CD4-positive, alpha-beta T cell (primary cell): ENCODE data around the gene ZNF169. TPM values are rescaled to one million over a fixed set of nuclear protein-coding genes. Genes with fewer than 3 reads are reported as not detected.

Experiments
- ATAC-seq: fragments of 200-7000 bp; cut with Tn5 transposase; one replicate; pipeline ENCODE4 v1.10.0; 2022; ENCODE audit warnings: mild to moderate bottlenecking; ENCODE audit not compliant: poor library complexity
- CTCF ChIA-PET: fragments of 350-600 bp; sonication (Branson Sonifier 250); formaldehyde crosslinking; loops from one replicate; lab custom pipeline; 2021; ENCODE audit warnings: antibody characterized with exemption, inconsistent platforms; lab: Charles Lee
- POLR2A ChIA-PET: fragments of 350-600 bp; sonication (Branson Sonifier 250); formaldehyde crosslinking; loops from one replicate; lab custom pipeline; 2021; ENCODE audit warnings: antibody characterized with exemption, inconsistent platforms; lab: Charles Lee
- DNase-seq, 14 experiments: peaks; one replicate each; pipeline ENCODE4 v3.0.0-alpha.2; 2013 to 2020; ENCODE audit warnings: mixed read lengths in 2 of 14
- H3K27ac ChIP-seq, 2 donors: one replicate each; pipeline versions ENCODE4 v1.5.1 to v1.7.0; 2013; ENCODE audit warnings: low read length in 2 of 2, low read depth in 1 of 2, mild to moderate bottlenecking in 1 of 2
- H3K27me3 ChIP-seq, 2 experiments: 1 replicate in 1 of 2; 2 replicates in 1 of 2; pipeline versions ENCODE4 v1.6.1 to v1.7.0; 2013; ENCODE audit warnings: low read length in 2 of 2, control low read depth in 1 of 2, mild to moderate bottlenecking in 1 of 2, moderate library complexity in 1 of 2; ENCODE audit not compliant: insufficient read depth in 2 of 2, control insufficient read depth in 1 of 2
- H3K36me3 ChIP-seq: one replicate; pipeline ENCODE4 v1.6.1; 2013; ENCODE audit warnings: low read length, control low read depth; ENCODE audit not compliant: insufficient read depth
- H3K4me1 ChIP-seq: one replicate; pipeline ENCODE4 v1.6.1; 2013; ENCODE audit warnings: low read length, control low read depth; ENCODE audit not compliant: insufficient read depth
- H3K4me3 ChIP-seq: one replicate; pipeline ENCODE4 v1.5.1; 2013; ENCODE audit warnings: mild to moderate bottlenecking, low read length, moderate library complexity
- H3K9me3 ChIP-seq, 2 experiments: 1 replicate in 1 of 2; 2 replicates in 1 of 2; pipeline versions ENCODE4 v1.6.1 to v1.7.0; 2013; ENCODE audit warnings: low read length in 2 of 2, mild to moderate bottlenecking in 2 of 2, control low read depth in 1 of 2, moderate library complexity in 1 of 2; ENCODE audit not compliant: control insufficient read depth in 1 of 2, insufficient read depth in 1 of 2
- H3K27ac Mint-ChIP-seq: one replicate; pipeline ENCODE4 v1.8.0; 2020; ENCODE audit warnings: mixed read lengths
- H3K27me3 Mint-ChIP-seq: one replicate; pipeline ENCODE4 v1.8.0; 2021; ENCODE audit warnings: mixed read lengths
- H3K36me3 Mint-ChIP-seq: one replicate; pipeline ENCODE4 v1.8.0; 2021; ENCODE audit warnings: low read depth, mixed read lengths
- H3K4me1 Mint-ChIP-seq: one replicate; pipeline ENCODE4 v1.8.0; 2021; ENCODE audit warnings: low read depth, mixed read lengths
- H3K4me3 Mint-ChIP-seq: one replicate; pipeline ENCODE4 v1.8.0; 2020; ENCODE audit warnings: mild to moderate bottlenecking, mixed read lengths
- H3K9me3 Mint-ChIP-seq: one replicate; pipeline ENCODE4 v1.8.0; 2020; ENCODE audit warnings: mixed read lengths
- CTCF ChIP-seq: fragments of 200-600 bp; IDR thresholded peaks from one replicate; pipeline ENCODE4 v1.8.0; 2022; ENCODE audit warnings: antibody characterized with exemption, mild to moderate bottlenecking
- intact Hi-C, 2 experiments: fragments of 100-400 bp; cut with DNase I in 1 of 2; cut with micrococcal nuclease in 1 of 2; formaldehyde crosslinking; loops; one replicate each; pipeline versions ENCODE4 v1.15.1 to v1.9.0; 2023 to 2025; cut with DNase I, micrococcal nuclease
- total RNA-seq, 174 experiments: library from RNA in 2 of 174; stranded (reverse) in 2 of 174; gene quantifications; one replicate each; pipeline ENCODE4 v1.2.3 and lab custom pipeline; 2021 to 2026

ZNF169 gene
- total RNA-seq, 2 experiments from 2014 or later, result 3.5 to 5.1 TPM

GRCh38 chr9:94287877-94288513 is 28.9 kb downstream of the ZNF169 start:
- no peaks in the 10 kb centered on the region for H3K9me3 Mint-ChIP-seq
- POLR2A ChIA-PET, result no interaction called here
- peaks cover 36% of the 10 kb centered on the region for H3K36me3 ChIP-seq
- no peaks in the 10 kb centered on the region for H3K4me1 Mint-ChIP-seq
- DNase-seq, result no peak
- H3K27ac Mint-ChIP-seq, result no peak overlapping the region
- CTCF ChIA-PET, result no interaction called here
- H3K36me3 Mint-ChIP-seq, result peaks cover 79% of the 10 kb centered on the region
- no peaks in the 10 kb centered on the region for H3K9me3 ChIP-seq
- no peak overlapping the region for H3K4me3 Mint-ChIP-seq
- H3K27me3 Mint-ChIP-seq, result no peaks in the 10 kb centered on the region
- H3K4me3 ChIP-seq, result no peak overlapping the region
- no peaks in the 10 kb centered on the region for H3K27me3 ChIP-seq
- no peaks in the 10 kb centered on the region for H3K4me1 ChIP-seq
- TF ChIP-seq CTCF, result no peak
- no peak for ATAC-seq
- intact Hi-C loops, result no loop called here
- no peak overlapping the region for H3K27ac ChIP-seq

GRCh38 chr9:94289691-94290090 is 30.6 kb downstream of the ZNF169 start:
- no peaks in the 10 kb centered on the region for H3K4me1 ChIP-seq
- no peak for TF ChIP-seq CTCF
- peaks cover 85% of the 10 kb centered on the region for H3K36me3 Mint-ChIP-seq
- no peak overlapping the region for H3K4me3 ChIP-seq
- no peaks in the 10 kb centered on the region for H3K9me3 Mint-ChIP-seq
- POLR2A ChIA-PET, result no interaction called here
- no peak for ATAC-seq
- intact Hi-C loops, result no loop called here
- H3K27me3 Mint-ChIP-seq, result no peaks in the 10 kb centered on the region
- no peaks in the 10 kb centered on the region for H3K4me1 Mint-ChIP-seq
- H3K27ac Mint-ChIP-seq, result no peak overlapping the region
- peaks cover 42% of the 10 kb centered on the region for H3K36me3 ChIP-seq
- H3K4me3 Mint-ChIP-seq, result no peak overlapping the region
- DNase-seq, result no peak
- H3K9me3 ChIP-seq, result no peaks in the 10 kb centered on the region
- H3K27me3 ChIP-seq, result no peaks in the 10 kb centered on the region
- CTCF ChIA-PET, result no interaction called here
- no peak overlapping the region for H3K27ac ChIP-seq

- H3K27me3 ChIP-seq, result no peaks in the 10 kb centered on the region
- ChIA-PET POLR2A (no interaction called here), CTCF (no interaction called here)
- H3K9me3 ChIP-seq, result no peaks in the 10 kb centered on the region
- no peaks in the 10 kb centered on the region for H3K4me1 ChIP-seq
- Mint-ChIP-seq H3K36me3 (peaks cover 44% of the 10 kb centered on the region), H3K27ac (no peak overlapping the region), H3K27me3 (no peaks in the 10 kb centered on the region), H3K4me3 (no peak overlapping the region), H3K9me3 (no peaks in the 10 kb centered on the region), H3K4me1 (no peaks in the 10 kb centered on the region)
- DNase-seq, result no peak
- H3K36me3 ChIP-seq, result peaks cover 16% of the 10 kb centered on the region
- H3K27ac ChIP-seq, result no peak overlapping the region
- no peak for ATAC-seq
- no peak overlapping the region for H3K4me3 ChIP-seq
- intact Hi-C loops, result no loop called here
- no peak for TF ChIP-seq CTCF
Observed at GRCh38 chr9:94298949-94299599, 40.0 kb downstream of the ZNF169 start.
